NCI-H2081 treated with DMSO at 0.1 percent for 48 hours (cell line): ENCODE measurements around the gene FBXL19.

Experiments used
- DNase-seq: peaks from one replicate; lab custom pipeline; 2025; lab: John Stamatoyannopoulos, UW

FBXL19 gene

GRCh38 chr16:30947541-30947858 lies 24.1 kb downstream of the FBXL19 start:
- DNase-seq, result no peak

- DNase-seq, result no peak
Observed at GRCh38 chr16:30947859-30948666, 24.7 kb downstream of the FBXL19 start.

- no peak for DNase-seq
Observed at GRCh38 chr16:30948667-30949649, 25.6 kb downstream of the FBXL19 start, which contains the start of gene ORAI3. ORAI3 (plus strand) TSS chr16:30949068; CDS start chr16:30949290, 222 bp downstream.

GRCh38 chr16:30949650-30950515 lies 26.5 kb downstream of the FBXL19 start:
- no peak for DNase-seq

GRCh38 chr16:30950516-30951065 lies 27.2 kb downstream of the FBXL19 start:
- no peak for DNase-seq

GRCh38 chr16:30951193-30951592 lies 27.8 kb downstream of the FBXL19 start:
- DNase-seq, result no peak

GRCh38 chr16:30951750-30952149 lies 28.4 kb downstream of the FBXL19 start:
- DNase-seq, result no peak

GRCh38 chr16:30953111-30953510 lies 29.7 kb downstream of the FBXL19 start:
- no peak for DNase-seq

GRCh38 chr16:30953511-30954124 lies 30.2 kb downstream of the FBXL19 start:
- no peak for DNase-seq

- DNase-seq, result no peak
Observed at GRCh38 chr16:30954993-30955392, 31.6 kb downstream of the FBXL19 start.

GRCh38 chr16:30956601-30957455 lies 33.5 kb downstream of the FBXL19 start:
- DNase-seq, result no peak

GRCh38 chr16:30957456-30958174 lies 34.2 kb downstream of the FBXL19 start, which contains the start of gene SETD1A:
SETD1A (plus strand) TSS chr16:30957754; CDS start chr16:30958732, 978 bp downstream.
- DNase-seq, result peak; percentile 33

GRCh38 chr16:30958175-30959079 lies 35.1 kb downstream of the FBXL19 start:
- DNase-seq, result no peak

GRCh38 chr16:30961384-30961783 lies 38.0 kb downstream of the FBXL19 start:
- no peak for DNase-seq

- no peak for DNase-seq
Observed at GRCh38 chr16:30963925-30964511, 40.6 kb downstream of the FBXL19 start.

- DNase-seq, result no peak
Observed at GRCh38 chr16:30964574-30965226, 41.3 kb downstream of the FBXL19 start.

GRCh38 chr16:30965436-30965835 lies 42.1 kb downstream of the FBXL19 start:
- DNase-seq, result no peak
